Fibroblast of the conjunctiva (primary cell): ENCODE results near the gene SLC38A10.
"Not testable (repeated sequence)": the region's sequence is repeated elsewhere in the genome, so short reads cannot be mapped to it uniquely, and the experiment has no call there.

Source experiments
- DNase-seq: peaks from one replicate; pipeline ENCODE4 v3.0.0-alpha.2; 2010; ENCODE audit warnings: low read depth

SLC38A10 gene

GRCh38 chr17:81312624-81313325 is 17.7 kb upstream of the SLC38A10 start:
- DNase-seq, result no peak

- DNase-seq, result no peak
Measured at GRCh38 chr17:81311946-81312345, 16.8 kb upstream of the SLC38A10 start.

DNA sequence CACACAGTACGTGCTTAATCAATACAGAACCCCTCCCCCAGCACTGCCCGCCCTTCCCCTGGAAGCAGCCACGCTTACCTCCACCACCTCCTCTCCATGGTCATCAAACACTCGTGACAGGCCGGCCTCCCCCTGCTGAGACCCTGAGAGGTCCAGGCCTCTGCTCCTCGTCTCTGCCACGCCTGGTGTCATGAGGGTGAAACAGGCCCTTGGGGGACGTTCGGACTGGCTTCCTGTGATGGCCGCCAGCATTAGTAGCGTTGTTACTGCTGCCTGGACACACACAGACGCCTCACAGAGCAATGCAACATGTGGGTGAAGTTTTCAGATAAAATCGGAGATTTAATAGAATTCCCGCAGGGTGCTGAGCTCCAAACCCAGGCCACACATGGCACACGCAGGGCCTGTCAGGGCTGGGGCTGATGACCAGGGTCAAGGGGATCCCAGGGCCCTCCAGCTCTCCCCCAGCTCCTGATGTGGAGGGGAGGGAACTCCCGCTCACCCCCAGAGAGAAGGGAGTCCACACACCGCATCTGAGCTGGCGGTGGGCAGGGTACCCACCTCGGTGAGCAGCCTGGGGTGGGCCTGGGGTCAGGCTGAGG is 15.9 kb upstream of the SLC38A10 start:
- DNase-seq, result no peak

GRCh38 chr17:81309859-81310839 is 15.0 kb upstream of the SLC38A10 start:
- no peak for DNase-seq

GRCh38 chr17:81309140-81309858 is 14.2 kb upstream of the SLC38A10 start:
- no peak for DNase-seq

GRCh38 chr17:81308784-81309139 is 13.7 kb upstream of the SLC38A10 start:
- not testable (repeated sequence) for DNase-seq

DNA sequence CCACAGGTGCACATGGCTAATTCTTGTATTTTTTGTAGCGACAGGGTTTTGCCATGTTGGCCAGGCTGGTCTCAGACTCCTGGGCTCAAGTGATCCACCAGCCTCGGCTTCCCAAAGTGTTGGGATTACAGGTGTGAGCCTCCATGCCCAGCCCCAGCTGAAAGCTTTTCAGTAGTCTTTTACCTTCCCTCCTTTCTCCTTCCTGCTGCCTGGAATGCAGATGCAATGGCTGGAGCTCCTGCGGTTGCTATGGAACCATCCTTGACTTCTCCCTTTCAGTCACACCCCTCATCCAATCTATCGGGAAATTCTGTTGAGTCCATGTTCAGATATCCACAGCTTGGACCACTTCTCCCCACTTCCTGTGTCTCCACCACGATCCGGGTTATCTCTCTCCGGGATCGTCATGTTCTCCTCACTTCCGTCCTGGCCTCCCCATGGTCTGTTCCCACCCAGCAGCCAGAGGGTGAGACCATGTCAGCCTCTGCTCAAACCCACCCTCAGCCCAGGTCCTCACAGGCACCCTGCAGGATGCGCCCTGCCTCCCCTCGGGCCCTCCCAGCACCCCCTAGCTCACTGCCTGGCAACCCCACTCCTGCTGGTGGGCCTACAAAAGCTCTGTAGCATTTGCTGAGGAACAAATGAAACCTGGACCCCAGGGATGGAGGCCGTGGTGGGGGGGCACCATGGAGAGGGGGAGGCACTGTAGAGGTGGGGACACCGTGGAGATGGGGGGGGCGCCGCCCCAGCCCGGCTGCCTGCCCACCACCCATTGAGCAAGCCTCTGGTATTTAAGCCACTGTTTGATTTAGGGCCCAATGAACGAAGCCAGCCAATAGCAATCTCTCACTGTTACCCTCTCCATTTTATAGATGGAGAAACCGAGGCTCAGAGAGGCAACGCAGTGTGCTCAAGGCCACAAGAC is 12.8 kb upstream of the SLC38A10 start:
- DNase-seq, result no peak

- DNase-seq, result no peak
Measured at GRCh38 chr17:81306898-81307510, 11.9 kb upstream of the SLC38A10 start.

- DNase-seq, result no peak
Measured at GRCh38 chr17:81306491-81306890, 11.4 kb upstream of the SLC38A10 start.

DNA sequence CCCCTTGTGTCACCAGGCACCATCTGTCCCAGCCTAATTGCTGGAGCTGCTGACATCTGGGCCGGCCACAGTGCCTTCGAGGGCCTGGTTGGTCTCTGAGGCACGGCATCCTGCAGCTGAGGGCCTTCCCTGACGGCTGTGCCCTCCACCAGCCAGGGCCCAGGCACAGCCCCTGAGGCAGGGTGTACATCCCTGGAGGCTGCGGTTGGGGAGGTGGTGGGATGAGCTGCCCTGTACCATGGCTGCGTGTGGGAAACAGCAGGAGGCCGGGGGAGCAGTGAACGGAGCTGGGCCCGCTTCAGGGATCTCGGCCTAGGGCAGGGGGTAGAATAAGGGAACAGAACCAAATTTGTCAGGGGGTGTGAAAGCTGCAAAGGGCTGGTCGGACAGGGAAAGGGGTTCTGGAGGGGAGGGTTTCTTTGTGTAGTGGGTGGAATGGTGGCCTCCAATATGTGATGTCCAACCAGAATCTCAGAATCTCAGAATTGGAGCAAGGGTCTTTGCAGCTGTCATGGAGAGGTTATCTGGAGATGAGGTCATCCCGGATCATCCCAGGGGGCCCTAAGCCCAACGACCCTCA is 10.0 kb upstream of the SLC38A10 start:
- DNase-seq, result no peak

- DNase-seq, result no peak
Measured at GRCh38 chr17:81304196-81305015, 9.3 kb upstream of the SLC38A10 start.

DNA sequence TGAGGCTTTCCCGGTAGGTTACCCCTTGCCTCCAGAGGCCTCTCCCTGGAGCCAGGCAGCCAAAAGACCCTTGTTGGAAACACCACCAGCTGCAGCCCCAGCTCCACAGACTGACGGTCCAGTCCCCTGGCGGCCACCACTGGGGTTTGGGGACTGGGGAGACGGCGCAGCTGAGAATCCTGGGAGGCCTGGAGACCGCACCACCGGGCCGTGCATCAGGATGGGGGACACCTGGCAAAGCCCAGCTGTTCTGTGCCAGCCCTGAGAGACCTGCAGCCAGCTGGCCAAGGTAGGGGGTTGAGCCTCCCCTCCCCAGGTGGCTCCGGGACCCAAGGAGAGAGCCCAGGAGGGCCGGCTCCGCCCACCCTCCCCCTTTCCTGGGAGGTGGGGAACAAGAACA is 8.3 kb upstream of the SLC38A10 start:
- no peak for DNase-seq

DNA sequence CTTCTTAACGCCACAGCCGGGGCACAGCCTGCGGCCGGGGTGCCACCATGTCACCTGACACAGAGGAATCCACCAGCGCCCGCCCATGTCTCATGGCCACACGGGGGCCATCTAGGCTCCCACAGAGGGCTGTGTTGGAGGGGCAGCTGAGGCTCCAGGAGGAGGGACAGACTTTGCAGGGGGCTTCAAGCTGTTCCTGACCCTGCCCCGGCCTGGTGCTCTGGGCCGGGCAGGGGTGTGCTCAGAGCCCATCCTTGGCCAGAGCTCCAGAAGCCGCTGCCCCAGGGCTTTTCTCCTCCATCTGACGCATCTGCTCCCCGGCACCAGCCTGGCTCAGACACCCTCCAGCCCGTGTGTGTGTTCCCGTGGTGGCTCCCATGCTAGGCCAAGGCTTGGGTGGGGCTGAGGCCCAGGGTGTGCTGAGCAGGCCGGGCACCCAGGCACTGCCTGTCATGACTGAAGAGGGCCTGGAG is 7.8 kb upstream of the SLC38A10 start:
- DNase-seq, result no peak

- DNase-seq, result no peak
Measured at GRCh38 chr17:81302324-81302723, 7.2 kb upstream of the SLC38A10 start.

GRCh38 chr17:81301195-81302144 is 6.4 kb upstream of the SLC38A10 start:
- DNase-seq, result no peak

DNA sequence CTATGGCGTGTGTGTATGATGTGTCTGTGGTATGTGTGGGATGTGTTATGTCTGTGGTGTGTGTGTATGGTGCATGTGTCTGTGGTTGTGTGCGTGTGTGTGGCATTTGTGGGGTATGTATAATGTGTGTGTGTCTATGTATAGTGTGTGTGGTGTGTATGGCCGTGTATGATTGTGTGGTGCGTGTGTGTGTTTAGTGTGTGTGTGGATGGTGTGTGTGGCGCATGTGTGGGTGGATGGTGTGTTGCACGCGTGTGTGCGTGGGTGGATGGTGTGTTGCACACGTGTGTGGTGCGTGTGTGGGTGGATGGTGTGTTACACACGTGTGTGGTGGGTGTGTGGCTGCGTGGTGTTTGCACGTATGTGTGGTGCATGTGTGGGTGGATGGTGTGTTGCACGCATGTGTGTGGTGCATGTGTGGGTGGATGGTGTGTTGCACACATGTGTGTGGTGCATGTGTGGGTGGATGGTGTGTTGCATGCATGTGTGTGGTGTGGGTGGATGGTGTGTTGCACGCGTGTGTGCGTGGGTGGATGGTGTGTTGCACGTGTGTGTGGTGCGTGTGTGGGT is 5.6 kb upstream of the SLC38A10 start:
- DNase-seq, result no peak

DNA sequence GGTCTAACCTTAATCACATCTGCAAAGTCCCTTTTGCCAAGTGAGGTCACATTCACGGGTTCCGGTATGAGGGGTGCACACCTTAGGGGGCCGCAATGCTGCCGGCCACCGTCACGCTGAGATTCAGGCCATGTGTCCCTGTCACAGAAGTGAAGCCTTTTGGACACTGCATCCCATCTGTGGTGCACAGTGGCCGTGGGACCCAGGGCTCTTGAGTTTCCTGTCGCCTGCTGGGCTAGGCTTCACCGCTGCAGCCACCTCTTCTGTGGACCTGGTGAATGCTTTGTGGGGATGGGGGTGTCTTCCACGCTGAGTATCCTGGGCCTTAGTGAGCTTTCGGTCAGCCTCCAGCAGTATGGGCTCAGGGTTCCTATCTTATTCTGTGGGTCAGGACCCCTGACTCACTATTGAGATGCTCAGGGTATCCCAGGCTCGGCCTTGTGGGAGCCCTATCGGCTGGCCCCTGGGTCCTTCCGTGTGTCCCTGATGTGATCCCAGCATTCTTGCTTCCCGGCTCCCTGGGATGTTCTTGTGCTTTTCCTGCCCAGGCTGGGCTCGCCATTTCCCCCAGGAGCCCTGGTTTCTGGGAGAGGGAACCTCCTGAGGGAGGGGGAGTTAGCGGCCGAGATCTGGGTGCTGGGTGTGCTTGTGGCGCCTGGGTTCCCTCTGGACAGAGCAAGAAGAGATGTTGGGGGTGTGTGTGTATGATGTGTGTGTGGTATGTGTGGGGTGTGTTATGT is 4.9 kb upstream of the SLC38A10 start:
- no peak for DNase-seq
